Measurements from ENCODE around the gene C1orf21.

The C1orf21 gene

DNA sequence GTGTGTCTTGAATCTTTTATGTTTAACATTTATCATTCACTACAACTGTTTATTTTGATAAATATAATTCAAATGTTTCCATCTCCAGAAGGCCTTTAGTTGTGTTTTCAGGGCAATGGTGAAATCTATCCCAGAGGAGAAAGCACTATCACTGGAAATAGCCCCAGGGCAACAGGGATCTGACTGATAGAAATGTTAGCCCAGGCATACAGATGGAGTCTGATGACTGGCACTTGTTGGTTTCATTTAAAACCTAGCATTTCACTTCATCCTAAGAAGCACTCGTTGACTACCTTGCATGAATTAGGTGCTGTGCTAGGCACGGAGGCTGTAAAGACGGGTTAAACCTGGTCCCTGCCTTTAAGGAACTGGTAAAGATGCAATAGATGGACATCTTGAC is 103.1 kb downstream of the C1orf21 start:
- DNase-seq: no peak

GRCh38 chr1:184492536-184492935 is 105.7 kb downstream of the C1orf21 start:
- no peak for DNase-seq

- DNase-seq: no peak
Observed at GRCh38 chr1:184493987-184494388, 107.2 kb downstream of the C1orf21 start.

DNA sequence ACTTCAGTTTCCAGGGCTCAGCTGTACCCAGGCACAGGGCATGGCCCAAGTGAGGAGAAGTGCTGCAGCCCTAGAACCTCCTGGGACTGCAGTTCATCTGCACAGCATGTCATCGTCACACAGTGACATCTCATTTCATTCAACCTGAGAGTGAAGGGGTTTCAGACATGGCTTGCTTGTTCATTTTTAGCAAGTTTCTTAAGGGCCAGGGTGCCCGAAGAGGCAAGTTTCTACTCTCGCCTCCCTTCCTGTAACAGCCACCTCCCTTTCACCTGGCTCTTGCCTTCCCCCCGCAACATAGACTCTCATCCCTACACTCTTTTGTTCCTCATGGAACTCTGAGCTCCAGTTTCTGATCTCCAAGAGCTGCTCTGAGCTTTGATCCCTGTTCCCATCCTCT is 108.1 kb downstream of the C1orf21 start:
- DNase-seq: no peak

- DNase-seq: no peak
Observed at GRCh38 chr1:184497959-184498723, 111.3 kb downstream of the C1orf21 start.

DNA sequence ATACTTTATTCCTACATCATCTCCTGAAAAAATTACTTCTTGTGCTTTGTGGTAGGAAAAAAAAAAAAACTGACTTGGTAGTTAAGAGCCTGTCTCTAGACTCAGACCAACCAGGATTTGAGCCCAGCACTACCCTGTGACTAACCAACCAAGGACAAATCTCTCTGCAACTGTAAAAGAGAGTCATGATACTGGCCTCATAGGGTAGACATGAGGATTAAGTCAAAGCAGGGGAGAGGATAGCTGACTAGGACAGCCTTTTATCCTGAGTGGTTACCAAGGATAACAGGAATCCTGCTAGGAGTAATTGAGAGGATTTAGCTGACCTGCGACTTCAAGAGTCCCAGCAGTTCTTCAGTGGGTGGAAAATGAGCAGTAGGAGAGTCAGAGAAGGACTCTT is 112.8 kb downstream of the C1orf21 start:
- no peak for DNase-seq

DNA sequence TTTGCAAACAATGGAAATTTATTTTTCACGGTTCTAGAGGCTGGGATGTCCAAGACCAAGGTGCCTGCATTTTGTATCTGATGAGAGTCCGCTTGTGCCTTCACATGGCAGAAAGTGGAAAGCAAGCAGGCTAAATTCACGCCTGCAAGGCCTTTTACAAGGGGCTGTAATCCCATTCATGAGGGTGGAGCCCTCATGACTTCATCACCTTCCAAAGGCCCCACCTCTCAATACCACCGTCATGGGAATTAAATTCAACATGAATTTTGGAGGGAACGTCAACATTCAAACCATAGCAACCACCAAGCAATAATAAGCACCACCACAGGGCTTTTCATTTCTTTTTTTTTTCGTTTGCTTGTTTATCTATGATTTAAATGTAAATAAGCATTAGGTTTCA is 115.3 kb downstream of the C1orf21 start:
- DNase-seq: no peak

- no peak for DNase-seq
Observed at GRCh38 chr1:184503221-184503749, 116.5 kb downstream of the C1orf21 start.

- no peak for DNase-seq
Observed at GRCh38 chr1:184504040-184504954, 117.5 kb downstream of the C1orf21 start.

DNA sequence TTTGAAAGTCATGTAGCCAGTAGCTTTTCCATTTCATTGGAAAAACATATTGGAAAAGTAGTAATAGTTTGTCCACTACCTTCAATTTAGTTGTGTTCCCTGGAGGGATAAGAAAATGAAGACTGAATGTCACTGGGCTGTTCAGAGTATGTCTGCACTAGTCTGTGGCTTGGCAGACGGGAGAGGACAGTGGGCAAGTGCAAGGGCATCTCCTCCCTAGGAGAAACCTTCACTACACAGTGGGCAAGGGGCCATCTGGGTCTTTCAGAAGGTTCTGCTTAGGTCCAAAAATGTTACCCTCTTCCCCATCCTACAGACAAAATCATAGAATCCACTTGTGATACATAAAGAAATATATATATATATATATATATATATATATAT is 118.1 kb downstream of the C1orf21 start:
- DNase-seq: no peak

GRCh38 chr1:184506481-184506880 is 119.7 kb downstream of the C1orf21 start:
- no peak for DNase-seq

GRCh38 chr1:184507165-184507564 is 120.3 kb downstream of the C1orf21 start:
- DNase-seq: no peak

- DNase-seq: no peak
Observed at GRCh38 chr1:184507604-184508280, 120.9 kb downstream of the C1orf21 start.

DNA sequence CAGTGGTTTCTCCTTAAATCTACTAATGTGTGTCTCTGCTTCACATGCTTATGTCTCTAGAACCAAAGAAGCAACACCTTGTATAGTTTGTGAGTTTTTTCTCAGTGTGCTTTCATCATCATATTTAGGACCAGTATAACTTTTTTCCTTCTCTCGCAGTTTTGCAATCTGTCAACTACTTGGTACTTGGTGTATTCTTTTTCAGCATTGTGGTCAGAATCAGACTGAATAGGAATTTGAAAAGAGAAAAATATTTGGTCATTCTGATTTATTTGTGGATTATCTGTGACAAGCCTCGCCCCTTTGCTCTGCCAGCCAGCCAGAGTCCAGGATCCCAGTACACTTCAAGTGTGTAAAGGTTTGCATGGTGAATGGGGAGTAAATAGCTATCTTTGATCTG is 122.3 kb downstream of the C1orf21 start:
- DNase-seq: no peak

DNA sequence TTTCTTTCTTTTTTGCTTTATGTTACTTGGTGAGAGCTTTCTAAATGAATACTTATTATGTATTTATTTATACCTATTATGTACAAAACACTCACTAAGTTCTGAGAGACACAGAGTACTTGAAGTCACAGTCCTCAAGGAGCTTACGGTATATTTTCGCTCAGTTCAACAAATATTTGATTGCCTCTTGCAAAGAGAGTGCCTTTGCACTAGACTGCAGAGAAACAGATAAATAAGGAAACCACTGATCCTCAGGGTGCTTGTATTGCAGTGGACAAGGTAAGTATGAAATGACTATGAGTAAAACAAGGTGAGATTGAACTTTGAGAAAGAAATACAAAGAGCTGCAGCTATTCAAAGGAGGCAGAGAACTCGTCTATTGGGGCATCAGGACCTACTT is 123.3 kb downstream of the C1orf21 start:
- DNase-seq: no peak

DNA sequence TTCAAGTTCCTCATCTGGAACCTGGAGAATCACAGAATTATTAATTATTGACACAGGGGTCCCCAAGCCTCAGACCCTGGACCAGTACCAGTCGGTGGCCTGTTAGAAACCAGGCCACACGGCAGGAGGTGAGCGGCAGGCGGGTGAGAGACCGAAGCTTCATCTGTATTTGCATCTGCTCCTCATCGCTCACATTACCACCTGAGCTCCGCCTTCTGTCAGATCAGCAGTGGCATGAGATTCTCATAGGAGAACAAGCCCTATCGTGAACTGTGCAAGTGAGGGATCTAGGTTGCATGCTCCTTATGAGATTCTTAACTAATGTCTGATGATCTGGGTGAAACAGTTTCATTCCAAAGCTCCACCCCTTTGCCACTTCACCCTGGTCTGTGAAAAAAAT is 125.9 kb downstream of the C1orf21 start:
- no peak for DNase-seq

GRCh38 chr1:184513421-184513820 is 126.6 kb downstream of the C1orf21 start:
- no peak for DNase-seq

DNA sequence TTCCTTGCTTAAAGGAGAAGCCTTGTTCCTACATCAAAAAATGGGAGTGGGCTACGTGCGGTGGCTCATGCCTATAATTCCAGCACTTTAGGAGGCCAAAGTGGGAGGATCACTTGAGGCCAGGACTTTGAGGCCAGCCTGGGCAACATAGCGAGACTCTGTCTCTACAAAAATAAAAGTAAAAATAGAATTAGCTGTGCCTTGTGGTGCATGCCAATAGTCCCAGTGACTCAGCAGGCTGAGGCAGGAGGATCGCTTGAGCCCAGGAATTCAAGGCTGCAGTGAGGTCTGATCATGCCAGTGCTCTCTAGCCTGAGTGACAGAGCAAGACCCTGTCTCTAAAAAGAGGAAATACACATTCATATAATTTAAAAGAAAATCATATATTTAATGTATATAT is 127.1 kb downstream of the C1orf21 start:
- DNase-seq: no peak

GRCh38 chr1:184514447-184514846 is 127.6 kb downstream of the C1orf21 start:
- DNase-seq: no peak

DNA sequence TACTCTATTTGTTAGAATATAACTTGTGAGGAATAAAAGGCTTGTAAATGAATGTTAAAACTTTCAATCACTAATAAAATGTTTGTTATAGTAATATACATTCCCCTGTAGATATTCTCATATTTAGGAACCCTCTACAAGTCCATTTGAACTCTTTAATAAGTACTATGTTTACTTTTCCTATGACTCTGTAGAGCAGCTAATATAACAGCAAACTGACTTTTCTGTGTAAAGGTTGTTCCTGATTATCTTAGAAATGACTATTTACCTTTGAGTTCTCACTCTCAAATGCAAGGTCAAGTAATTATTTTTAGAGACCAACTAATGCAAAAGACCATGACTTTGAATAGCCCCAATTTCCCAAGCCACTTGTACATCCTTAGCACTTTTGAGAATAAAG is 130.3 kb downstream of the C1orf21 start:
- DNase-seq: no peak

DNA sequence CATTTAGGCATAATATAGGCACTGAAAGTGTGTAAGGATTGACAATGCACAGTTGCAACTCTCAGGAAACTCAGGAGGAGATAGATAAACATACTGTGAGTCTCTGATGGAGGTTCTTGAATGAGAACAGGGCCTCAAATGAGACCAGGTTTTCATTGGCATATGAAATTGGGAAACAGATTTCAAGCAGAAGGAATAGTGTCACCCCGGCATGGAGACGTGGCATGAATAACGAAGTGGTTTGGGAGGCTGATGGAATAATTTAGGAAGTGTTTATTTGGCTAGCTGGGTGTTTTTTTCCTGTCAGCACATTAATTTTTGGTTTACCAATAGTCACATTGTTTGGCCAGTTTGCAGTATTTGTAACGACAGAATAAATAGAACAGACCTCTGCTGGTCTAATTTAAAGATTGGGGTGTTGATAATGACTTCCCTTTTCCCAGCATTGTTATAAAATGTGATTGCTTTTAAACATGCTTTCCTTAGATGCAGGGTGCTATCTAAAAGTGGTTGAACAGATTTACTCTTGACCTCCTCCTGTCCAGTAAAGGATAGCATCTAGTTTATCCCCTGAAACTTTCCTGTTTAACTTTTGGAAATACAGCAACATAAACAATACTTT is 132.0 kb downstream of the C1orf21 start:
- no peak for DNase-seq

DNA sequence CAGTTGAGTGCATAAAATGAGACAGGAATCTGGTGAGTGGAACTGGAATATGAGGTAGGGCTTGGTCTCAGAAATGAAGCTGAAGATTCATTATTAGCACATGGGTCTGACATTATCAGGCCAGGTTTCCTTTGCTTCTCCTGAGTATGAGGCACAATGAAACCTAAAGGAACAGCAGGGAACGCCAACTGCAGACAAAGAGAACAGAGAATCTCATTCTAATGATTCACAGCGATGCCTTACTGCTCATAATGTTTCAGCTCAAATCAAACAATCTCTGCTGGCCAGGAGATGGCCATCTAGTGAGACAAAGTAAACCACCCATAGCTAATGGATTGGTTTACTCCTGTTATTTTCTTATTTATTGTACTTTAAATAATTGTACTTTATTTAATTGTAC is 133.5 kb downstream of the C1orf21 start:
- no peak for DNase-seq

GRCh38 chr1:184524248-184524647 is 137.4 kb downstream of the C1orf21 start:
- no peak for DNase-seq
